NCI-H524 treated with DMSO at 0.1 percent for 48 hours (cell line): ENCODE measurements around the gene TPST2.

Experiments
- DNase-seq: peaks from one replicate; lab custom pipeline; 2025; lab: John Stamatoyannopoulos, UW

Gene TPST2

GRCh38 chr22:26610072-26610958, 20.4 kb upstream of the TPST2 start:
- DNase-seq, result no peak

DNA sequence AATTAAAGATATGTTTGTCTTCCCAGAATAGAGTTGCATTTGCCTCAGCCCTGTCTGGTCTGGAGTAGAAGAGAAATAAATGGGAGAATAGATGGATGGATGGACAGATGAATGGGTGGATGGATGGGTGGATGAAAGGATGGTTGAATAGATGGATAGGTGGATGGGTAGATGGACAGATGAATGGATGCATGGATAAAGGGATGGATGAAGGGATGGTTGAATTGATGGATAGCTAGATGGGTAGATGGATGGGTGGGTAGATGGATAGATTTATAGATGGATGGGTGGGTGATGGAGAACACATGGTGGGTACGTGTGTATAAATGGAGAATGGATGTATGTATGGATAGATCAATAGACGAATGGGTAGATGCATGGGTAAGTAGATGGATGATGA, 19.4 kb upstream of the TPST2 start:
- no peak for DNase-seq

- DNase-seq, result no peak
Observed at GRCh38 chr22:26608129-26608528, 18.2 kb upstream of the TPST2 start.

GRCh38 chr22:26606611-26607010, 16.7 kb upstream of the TPST2 start:
- no peak for DNase-seq

GRCh38 chr22:26604368-26604767, 14.4 kb upstream of the TPST2 start:
- no peak for DNase-seq

DNA sequence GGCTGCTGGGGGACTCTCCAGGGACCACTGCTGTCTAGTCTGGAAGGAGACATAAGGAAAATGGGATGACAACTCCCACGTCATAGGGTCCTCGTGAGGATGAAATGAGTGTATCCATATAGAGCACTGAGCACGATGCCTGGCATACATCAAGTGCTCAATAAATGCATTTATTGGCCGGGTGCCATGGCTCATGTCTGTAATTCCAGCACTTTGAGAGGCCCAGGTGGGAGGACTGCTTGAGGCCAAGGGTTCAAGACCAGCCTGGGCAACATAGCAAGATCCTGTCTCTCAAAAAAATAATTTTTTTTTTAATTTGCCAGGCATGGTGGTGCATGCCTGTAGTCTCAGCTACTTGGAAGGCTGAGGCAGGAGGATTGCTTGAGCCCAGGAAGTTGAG, 12.2 kb upstream of the TPST2 start:
- no peak for DNase-seq

DNA sequence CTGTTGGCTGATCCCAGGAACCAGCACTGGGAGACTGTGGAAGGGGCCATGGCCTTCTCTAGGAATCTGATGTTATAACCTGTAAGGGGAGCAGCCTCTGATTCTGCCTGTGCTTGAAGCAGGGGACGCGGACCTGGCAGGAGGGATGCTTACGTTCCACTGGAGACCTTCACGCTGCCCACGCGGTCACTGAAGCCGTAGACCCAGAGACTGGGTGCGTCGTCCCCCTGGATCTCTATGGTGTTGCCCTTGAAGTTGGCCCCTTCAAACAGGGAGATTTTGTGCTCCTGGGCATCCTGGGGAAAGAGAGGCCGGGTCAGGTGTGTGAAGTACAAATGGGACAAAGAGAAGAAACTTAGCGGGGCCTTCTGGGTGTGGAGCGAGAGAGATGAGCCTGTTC, 11.8 kb upstream of the TPST2 start:
- no peak for DNase-seq

GRCh38 chr22:26599505-26599904, 9.6 kb upstream of the TPST2 start:
- no peak for DNase-seq

DNA sequence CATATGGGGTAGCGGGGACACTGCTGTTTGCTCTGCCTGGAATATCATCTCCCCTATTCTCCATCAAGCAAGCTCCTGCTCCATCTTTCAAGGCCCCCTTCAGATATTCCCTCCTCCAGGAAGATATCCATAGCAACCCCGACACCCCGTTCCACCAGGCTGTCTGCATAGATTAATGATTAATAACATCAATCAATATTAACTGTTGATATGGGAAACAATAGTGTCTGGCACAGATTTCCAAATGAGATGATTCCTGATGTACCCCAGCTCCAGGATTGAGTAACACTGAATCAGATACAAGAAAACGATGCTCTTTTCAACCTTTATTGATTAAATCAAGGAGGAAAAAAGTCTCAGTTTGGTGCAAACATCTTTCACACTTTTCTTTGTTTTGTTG, 7.5 kb upstream of the TPST2 start:
- DNase-seq, result no peak

- DNase-seq, result no peak
Observed at GRCh38 chr22:26597026-26597425, 7.1 kb upstream of the TPST2 start.

DNA sequence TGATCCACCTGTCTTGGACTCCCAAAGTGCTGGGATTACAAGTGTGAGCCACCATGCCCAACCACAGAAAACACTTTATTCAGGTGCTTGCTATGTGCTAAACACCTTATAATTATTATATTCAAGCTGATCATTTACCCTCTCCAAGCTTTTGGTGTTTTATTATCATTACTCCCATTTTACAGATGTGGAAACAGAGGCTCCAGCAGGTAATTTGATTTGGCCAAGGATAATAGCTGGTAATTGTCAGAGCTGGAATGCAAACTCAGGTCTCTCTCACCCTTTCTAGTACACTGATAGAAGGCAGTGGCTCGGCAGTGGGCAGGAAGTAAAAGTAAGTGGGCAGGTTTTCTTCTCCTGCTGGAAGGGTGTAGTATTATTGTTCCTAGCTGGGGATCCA, 3.8 kb upstream of the TPST2 start:
- DNase-seq, result no peak

DNA sequence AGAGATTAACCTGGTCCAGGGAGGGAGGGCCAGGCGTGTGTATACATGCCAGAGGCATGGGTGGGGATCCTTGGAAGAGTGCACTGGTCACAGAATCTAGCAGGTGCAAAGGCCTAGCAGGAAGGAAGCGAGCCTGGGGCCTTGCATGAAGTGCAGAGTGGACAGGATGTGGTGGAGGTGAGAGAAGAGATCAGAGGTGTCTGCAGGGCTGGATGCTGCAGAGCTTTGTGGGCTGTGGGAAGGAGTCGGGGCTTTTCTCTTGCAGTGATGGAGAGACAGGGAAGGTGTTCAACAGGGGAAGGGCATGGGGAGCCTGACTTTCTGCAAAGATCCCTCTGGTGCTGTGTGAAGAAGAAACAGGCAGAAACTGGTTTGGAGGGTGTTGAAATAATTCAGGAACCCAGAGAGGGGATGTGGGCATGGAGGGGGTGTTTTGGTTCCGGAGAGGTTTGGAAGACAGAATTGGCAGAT, 2.5 kb upstream of the TPST2 start:
- DNase-seq, result no peak

DNA sequence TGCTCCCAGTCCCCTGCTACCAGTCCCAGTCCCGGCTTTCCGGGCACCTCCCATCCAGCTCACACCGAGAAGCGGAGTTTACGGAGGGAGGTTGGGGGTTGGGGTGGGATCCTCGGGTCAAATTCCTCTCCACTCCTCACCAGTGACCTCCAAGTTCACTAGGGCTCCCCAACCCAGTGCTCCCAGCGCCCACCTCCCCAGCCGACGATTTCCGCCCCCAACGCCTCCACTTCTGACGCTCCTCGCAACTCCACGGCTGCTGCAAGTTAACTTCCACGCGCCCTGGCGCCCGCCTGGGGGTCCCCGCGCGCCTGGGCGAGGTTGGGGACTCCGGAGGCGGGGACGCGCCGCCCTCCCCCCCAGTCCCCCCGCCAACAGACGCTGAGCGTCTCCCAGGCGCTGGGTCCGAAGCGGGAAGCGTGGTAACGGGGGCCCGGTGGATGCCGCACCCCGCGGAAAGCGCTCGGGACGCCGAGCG, 526 bp downstream of the TPST2 start:
- no peak for DNase-seq

DNA sequence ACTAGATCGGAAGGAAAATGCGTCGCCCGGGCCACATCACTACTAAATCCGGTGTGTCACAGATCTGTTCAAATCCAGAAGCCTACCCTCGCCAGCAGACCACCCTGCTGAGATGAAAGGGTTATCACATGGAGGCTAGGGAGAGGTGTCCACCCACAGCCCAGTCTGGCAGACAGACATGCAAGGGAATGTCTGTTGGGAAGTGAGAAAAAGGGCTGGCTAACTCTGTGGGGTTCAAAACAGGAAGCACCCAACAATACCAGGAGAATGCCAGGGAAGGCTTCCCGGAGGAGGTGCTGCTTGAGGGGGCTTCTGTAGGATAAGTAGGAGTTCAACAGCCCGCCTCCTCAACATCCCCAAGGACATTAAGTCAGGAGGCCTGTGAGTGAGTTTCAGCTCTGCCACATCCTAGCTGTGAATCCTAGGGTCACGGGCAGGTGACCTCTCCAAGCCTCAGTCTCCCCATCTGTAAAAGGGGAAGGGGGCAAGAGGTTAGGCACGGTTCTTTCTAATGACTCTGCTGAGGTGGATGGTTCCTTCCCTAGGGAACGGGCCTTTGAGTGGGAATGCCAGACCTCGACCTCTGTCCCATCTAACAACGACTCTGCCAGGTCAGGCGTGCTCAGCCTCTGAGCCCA, 1.1 kb downstream of the TPST2 start:
- DNase-seq, result no peak

GRCh38 chr22:26587991-26588613, 1.8 kb downstream of the TPST2 start:
- no peak for DNase-seq

- DNase-seq, result no peak
Observed at GRCh38 chr22:26586556-26587325, 3.2 kb downstream of the TPST2 start.

- DNase-seq, result no peak
Observed at GRCh38 chr22:26585104-26585790, 4.7 kb downstream of the TPST2 start.

DNA sequence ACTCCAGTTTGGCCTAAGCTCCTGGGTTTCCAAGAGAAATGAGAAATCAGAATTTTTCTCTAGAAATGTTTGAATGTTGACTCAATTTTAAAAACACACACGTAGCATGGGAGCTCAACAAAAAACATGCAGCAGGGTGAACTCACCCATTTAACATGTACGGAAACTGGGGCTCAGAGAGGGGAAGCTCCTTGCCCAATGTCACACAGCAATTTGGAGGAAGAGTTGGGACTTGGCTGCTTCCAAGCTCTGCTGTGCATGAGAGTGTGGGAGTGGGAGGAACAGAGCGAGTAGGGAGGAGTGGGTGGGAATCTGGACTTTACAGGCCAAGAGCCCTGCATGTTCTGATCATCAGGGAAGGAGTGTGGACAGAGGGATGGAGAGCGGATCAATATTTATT, 5.9 kb downstream of the TPST2 start:
- DNase-seq, result no peak

- no peak for DNase-seq
Observed at GRCh38 chr22:26581633-26582168, 8.2 kb downstream of the TPST2 start.

GRCh38 chr22:26581026-26581425, 8.9 kb downstream of the TPST2 start:
- DNase-seq, result no peak

- no peak for DNase-seq
Observed at GRCh38 chr22:26580240-26580962, 9.5 kb downstream of the TPST2 start.
